ENCODE measurements around the gene GLIS1.

Gene GLIS1

DNA sequence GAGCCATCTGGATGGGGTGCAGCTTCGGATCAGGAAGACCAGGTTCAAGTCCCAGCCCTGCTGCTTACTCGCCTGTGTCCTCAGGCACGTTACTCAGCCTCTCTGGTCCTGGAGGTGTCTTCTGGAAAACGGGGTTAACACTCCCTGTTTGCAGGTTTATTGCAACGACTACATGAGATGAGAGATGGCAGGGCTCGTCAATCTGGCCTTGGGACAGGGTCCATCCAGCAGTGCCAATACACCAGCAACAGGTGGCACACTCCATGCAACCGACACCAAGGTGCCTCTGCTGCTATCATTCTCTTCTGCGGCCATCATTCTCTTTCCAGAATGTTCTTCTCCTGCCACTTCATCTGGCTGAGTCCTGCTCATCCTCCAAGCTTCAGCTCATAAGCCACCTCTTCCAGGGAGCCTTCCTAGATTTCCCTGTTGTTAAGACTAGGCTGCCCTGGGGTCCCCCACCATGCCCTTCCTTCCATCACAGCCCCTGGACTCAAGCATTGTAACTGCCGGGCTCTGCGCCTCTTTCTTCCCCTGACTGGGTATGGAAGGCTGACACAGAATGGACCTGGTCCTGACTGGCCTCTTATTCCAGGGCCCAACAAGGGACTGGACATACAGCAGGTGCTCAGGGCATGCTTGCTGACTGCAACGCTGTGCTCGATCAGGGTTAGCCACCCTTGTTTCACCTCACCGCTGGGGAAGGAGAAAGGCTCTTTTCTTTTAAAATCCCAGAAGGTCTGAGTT is 192.4 kb downstream of the GLIS1 start:
- DNase-seq (ENCODE audit: low spot score), result no peak

GRCh38 chr1:53545663-53546408 is 193.1 kb downstream of the GLIS1 start:
- no peak for DNase-seq (ENCODE audit: low spot score)

DNA sequence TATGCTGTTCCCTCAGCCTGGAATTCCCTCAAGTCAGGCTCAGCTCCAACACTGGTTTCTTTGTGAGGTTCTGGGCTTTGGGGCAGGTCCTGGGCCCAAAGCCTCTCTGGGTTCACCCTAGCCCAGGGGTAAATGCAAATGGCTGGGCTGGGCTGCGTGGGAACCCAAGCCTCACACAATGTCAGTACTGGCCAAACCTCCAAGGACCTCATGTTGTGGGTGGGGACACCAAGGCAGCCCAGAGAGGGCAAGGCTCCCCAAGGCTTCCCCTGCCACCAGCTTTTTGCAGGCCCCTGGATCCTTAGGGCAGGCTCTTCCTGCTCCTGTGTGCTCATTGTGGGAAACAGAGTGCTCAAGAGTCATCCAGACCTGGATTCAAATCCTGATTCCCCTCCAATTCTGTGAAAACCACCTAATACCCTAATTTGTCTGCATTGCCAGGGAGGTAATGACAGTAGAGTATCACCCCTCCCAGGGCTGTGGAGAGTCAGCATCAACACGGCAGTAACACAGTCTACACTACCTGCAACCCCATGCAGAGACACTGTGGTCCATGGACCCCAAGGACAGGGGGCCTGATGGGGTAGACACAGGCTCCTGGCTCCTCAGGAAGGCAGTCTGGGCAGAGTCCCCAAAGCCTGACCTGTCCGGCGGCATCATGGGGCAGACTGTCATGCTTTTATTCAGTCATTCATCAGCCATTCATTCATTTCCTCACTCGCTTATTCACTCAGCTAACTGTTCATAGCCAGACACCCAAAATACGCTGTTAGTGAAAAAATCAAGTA is 194.0 kb downstream of the GLIS1 start:
- DNase-seq (ENCODE audit: low spot score), result no peak

DNA sequence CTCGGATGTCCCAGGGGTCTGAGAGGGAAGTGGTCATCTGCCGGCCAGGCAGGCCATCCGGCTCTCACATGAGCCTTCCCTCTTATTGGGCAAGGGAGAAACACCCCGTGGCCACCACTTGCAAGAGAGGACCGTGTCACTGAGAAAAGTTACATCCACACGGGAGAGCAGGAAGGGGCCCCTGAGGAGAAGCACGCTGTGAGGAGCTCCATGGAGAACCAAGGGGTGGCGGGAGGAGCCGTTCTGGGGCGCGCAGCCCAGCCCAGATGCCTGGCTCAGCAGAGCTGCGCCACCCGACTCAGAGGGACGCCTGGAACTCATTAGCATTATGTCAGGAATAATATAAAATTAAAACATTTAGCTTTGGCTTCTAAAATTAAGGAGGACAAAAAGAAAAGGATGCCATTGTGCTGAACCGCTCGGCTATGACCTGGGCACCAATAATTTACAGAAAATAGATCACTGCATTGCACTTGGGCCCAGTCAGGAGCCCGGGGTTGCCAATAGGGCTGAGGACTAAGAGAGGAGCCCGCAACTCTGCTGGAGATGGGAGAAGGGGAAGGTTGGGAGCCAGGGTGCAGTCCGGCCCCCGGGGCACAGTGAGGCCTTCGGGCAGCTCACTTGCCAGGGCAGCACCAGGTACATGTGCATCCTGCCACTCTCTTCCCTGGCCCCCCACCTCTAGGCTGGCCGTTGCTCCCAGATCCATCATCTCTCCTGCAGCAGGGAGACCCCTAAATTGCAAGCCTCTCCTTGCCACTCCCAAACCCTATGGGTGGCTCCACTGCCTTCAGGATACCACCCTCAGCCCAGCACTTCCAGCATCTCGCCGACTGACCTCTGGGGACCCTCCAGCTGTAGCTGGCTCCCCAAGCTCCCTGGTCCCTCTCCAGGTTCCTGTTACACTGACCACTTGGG is 194.9 kb downstream of the GLIS1 start:
- DNase-seq (ENCODE audit: low spot score), result no peak

GRCh38 chr1:53543130-53543777 is 195.7 kb downstream of the GLIS1 start:
- DNase-seq (ENCODE audit: low spot score), result no peak

GRCh38 chr1:53542551-53542950 is 196.4 kb downstream of the GLIS1 start:
- no peak for DNase-seq (ENCODE audit: low spot score)

DNA sequence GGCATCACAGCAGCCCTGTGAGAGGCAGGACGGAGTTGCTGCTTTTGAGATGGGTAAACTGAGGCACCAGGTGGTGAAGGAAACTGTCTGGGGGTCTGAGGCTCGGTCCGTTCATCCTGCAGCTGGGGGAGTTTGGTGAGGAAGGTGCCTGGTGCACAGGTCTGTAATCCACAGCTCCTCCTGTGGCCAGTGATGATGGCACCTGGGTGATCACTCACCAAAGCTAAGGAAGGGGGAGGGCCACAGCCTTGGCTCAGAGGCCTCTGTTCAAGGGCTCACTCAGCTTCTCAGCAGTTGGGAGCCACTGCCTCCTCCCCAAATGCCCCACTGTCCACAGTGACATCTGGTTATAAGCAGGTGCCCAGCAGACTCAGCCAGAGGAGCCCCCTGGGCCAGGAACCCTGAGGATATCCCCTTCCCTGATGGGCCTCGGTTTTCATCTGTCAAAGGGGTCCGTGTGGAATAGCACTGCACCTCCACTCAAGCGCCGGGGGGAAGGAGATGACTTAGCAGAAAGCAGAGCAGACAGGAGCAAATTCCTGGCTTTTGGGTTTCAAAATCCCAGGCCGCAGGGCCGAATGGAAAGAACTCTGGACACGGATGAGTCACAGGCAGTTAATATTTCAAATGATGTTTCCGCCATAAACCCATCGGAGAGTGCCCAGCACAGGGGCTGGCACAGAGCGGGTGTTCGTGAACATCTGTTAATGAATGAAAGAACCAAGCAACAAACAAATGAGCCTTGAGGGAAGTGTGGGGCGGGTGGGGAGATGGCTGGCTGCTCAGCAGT is 197.0 kb downstream of the GLIS1 start:
- DNase-seq (ENCODE audit: low spot score), result peak; percentile 64

DNA sequence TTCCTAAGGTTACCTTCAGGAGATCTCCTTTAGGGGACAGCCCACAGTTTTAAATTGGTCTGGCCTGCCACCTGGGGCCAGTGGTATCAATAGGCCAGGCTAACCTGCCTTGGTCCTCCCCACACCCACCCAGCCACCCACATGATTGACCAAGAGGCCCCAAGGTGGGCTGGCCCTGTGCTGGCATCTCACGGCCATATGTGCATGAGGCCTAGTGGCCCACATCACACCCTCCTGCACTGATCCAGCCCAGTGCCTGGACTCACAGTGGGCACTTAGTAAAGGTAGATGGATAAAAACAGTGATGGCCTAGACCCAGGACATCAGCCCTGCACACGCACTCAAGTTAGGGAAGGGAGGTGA is 197.7 kb downstream of the GLIS1 start:
- no peak for DNase-seq (ENCODE audit: low spot score)

DNA sequence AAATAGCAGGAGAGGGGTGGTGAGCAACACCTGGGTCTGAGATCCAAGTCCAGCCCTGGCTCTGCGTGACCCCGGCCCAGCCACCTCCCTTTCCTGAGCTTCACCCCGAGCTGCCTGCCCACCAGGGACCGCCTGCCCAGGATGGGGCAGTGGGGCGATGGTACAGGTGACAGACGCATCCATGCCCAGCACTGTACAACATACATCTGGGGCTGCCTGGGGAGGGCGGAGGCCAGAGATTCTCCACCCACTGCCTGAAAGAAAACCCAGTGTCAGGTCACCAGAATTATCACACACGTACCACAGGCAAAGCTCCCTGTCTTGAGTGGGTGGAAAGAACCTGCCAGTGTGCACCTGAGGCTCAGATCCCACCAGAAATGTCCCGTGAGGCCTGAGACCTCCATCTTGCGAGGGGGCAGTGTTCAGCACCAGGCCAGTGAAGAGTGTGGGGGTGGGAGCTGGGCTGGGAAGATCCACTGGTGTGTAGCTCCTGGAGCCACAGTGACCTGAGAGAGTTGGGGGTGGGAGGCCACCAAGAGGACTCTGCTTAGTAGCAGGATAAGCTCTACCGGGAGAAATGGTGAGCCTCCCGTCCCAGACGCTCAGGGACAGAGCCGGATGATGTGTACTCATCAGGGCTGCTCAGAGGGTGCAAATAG is 198.2 kb downstream of the GLIS1 start:
- DNase-seq (ENCODE audit: low spot score), result no peak

DNA sequence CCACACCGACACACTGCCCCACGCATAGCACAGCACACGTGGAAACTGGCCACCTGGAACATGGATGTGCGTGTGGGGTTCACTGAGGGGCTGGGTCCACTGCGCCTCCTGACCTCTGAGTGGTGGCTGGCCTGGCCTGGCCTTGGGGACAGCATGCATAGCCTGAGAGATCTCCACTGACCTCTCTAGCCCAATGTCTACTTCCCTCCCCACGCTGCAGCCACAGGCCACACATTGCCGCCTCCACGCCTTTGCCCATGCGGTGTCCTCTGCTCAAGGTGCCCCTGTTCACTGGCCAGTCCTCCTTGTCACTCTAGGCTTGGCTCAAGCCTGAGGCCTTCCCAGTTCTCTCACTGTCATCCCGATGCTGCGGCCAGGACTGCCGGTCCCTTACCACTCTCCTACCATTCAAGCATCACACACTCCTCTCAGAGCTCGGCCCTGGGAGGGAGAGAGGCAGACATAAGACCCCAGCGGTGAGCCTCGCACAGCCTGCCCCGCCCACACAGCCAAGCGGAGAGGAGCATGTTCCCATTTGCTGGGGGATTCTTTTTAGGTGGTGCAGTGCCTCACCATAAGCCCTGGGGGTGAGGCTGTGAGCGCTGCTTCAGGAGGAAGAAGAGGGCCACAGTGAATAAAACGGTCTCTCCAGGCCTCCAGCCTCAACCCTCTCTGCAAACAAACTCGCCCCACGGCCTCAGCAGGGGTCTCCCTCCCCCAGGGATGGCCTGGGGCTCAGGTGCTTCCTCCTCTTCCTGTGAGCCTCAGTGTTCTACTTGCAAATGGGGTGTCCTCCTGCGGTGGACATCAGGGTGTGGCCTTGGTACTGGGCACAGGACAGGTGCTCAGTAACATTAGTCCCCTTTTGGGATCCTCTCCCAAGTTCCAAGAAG is 199.0 kb downstream of the GLIS1 start:
- DNase-seq (ENCODE audit: low spot score), result no peak

DNA sequence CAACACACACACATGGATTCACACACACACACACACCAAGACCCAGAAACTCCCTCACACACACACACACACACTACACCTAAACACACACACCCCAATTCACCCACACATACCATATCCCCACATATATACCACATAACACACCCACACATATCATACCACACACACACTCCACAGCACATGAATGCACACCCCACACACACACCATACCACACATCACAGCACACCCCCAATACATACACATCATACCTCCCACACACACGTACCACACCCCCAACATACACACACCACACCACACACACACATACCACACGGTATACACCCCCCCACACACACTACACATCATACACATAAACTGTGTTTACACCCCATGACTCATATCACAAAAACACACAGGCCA is 199.7 kb downstream of the GLIS1 start:
- no peak for DNase-seq (ENCODE audit: low spot score)

GRCh38 chr1:53536606-53537005 is 202.4 kb downstream of the GLIS1 start:
- DNase-seq (ENCODE audit: low spot score), result no peak

- DNase-seq (ENCODE audit: low spot score), result no peak
Observed at GRCh38 chr1:53535846-53536245, 203.1 kb downstream of the GLIS1 start.

GRCh38 chr1:53535226-53535625 is 203.7 kb downstream of the GLIS1 start:
- DNase-seq (ENCODE audit: low spot score), result no peak

DNA sequence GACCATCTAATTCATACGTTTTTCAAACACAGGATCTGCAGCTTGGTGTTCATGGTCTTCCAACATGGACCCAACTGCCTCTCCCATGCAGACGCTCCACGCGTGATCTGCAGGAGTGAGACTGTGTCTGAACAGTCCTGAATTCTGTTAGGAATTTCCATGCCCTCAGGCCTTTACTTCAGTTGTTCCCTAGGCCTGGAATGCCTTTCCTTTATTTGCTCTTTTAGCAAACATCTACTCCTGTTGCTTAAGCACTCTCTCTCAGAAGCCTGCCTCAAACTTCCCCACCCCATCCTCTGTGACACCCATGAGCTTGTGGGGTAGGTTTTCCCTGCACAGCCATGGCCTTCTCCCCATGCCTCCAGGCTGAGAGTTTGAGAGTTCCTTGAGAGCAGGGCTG is 206.1 kb downstream of the GLIS1 start:
- DNase-seq (ENCODE audit: low spot score), result no peak

DNA sequence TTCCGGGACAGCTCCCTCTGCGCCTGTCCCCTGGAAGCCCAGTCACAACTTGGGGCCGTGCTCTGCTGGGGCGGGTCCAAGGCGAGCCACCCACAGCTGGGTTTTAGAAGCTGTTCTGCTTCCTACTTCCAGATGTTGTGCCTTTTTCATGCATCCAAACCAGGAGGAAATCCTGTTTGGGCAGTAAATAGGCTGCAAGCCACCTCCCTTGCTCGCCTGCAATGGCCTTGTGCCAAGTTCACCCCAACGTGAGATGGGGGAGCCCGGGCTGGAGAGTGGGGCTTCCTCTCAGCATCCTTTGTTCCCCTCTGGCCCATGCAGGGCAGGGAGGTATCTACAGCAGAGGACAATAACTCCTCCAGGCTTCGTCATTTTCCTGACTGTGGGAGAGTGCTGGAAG is 206.6 kb downstream of the GLIS1 start:
- DNase-seq (ENCODE audit: low spot score), result no peak

DNA sequence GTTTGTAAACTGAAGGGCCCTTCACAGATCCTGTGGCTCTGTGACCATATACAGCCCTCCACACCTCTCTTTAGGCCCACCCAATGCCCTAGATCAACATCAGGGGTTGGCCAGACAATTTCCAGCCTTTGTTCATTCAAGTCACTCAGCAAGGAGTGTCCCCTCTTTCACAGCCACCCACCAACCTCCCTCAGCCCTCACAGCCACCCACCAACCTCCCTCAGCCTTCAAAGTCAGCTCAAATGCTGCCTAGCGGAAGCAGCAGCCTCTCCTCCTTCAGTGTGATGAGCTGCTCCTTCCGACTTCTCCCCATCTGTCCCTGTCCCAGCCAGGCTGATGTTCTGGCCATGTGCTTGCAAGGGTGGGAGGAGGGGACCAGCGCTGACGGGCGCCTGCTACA is 208.4 kb downstream of the GLIS1 start:
- no peak for DNase-seq (ENCODE audit: low spot score)

GRCh38 chr1:53529555-53529954 is 209.4 kb downstream of the GLIS1 start:
- DNase-seq (ENCODE audit: low spot score), result no peak

GRCh38 chr1:53527368-53527767 is 211.6 kb downstream of the GLIS1 start:
- DNase-seq (ENCODE audit: low spot score), result no peak
